ENCODE measurements around the gene TMED1. TPM values are rescaled to one million over a fixed set of nuclear protein-coding genes. Genes with fewer than 3 reads are reported as not detected.

Gene TMED1
- total and polyA plus RNA-seq, 9 of the 15 experiments (the other 6 are each of a cell fraction or from before 2014, with no cell fraction given), result 0.86 to 30.2 (median 23.5) TPM

DNA sequence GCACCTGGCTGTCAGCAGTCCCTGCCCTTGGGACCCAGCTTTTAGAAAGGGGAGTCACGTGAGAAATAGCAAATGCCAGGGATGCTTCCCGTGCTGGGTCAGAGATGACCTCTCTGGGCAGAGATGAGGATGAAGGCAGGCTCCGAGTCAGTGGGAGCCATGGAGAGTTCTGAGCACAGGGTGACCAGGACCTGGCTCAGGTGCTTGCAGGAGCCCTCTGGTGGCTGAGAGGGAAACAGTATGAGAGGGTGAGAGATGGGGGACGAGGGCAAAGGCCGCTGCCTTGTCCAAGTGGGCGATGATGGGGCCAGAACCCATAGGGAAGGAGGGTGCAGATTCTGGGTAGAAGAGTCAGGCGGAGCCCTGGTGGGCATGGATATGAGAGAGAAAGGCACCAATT, 15.8 kb downstream of the TMED1 start:
- no peak overlapping the region for H3K4me3 ChIP-seq
- CTCF ChIA-PET (ENCODE audit: low intra/inter-chr PET ratio), result no interaction called here
- ATAC-seq, result peak; percentile 78
- no peaks in the 10 kb centered on the region for H3K9me3 ChIP-seq (replicated peaks; ENCODE audit: control insufficient read depth, insufficient read depth, low read depth, low read length)
- intact Hi-C loops (cut with micrococcal nuclease) (no loop called here), in situ Hi-C loops (cut with MboI) (no loop called here)
- H3K27me3 ChIP-seq (ENCODE audit: control insufficient read depth in 2 of 2, insufficient read depth in 2 of 2, low read length in 2 of 2), result no peaks in the 10 kb centered on the region
- peaks cover 85% of the 10 kb centered on the region; the same call in 2 of the 3 replicates for H3K36me3 ChIP-seq (ENCODE audit: control insufficient read depth, insufficient read depth, low read length)
- no peak overlapping the region for H3K4me2 ChIP-seq (ENCODE audit: insufficient read depth, low read length)
- DNase-seq (ENCODE audit: extremely low read depth in 1 of 4, low spot score in 3 of 4), result peak; percentile 42 to 52 (median 50)
- POLR2A ChIA-PET, result interaction anchor here (0.6 to 5.4 kb wide), 5 partner anchors 7 to 33 kb away, joined by 3 to 58 read pairs (median 4); partner anchors contain the start of gene TMED1
- no peak overlapping the region for H2AFZ ChIP-seq (ENCODE audit: low read depth, low read length)
- BruUV-seq (replicated peaks), result no TSS peak
- no peaks in the 10 kb centered on the region; the same call in 2 of the 3 replicates for H3K79me2 ChIP-seq (ENCODE audit: control insufficient read depth, insufficient read depth, low read length)
- no peak overlapping the region; the same call in 2 of the 3 replicates for H3K27ac ChIP-seq (ENCODE audit: extremely low read depth, low read depth, low read length)
- peaks cover 12 to 60% of the 10 kb centered on the region in 2 experiments; a peak in 4 of 5 replicates for H3K4me1 ChIP-seq (replicated peaks in 1 of 2; ENCODE audit: control insufficient read depth in 2 of 2, insufficient read depth in 2 of 2, low read length in 2 of 2)
- H3K9ac ChIP-seq (ENCODE audit: insufficient read depth in 1 of 2, low read depth in 2 of 2, low read length in 2 of 2), result peak overlapping the region in 1 of 2 experiments; percentile 83; a peak in 2 of 4 replicates
- peaks cover 7% of the 10 kb centered on the region; the same call in 1 of the 2 replicates for H4K20me1 ChIP-seq (replicated peaks; ENCODE audit: control insufficient read depth, insufficient read depth, low read length)
- H3K9me1 ChIP-seq (ENCODE audit: control insufficient read depth, insufficient read depth, low read length), result no peaks in the 10 kb centered on the region
- 76% methylated on average over 6 of the region's 7 CpGs for WGBS (ENCODE audit: insufficient coverage, low coverage, missing lambda C conversion rate)
- FAIRE-seq, result no peak
- TF ChIP-seq, protein P1, sequence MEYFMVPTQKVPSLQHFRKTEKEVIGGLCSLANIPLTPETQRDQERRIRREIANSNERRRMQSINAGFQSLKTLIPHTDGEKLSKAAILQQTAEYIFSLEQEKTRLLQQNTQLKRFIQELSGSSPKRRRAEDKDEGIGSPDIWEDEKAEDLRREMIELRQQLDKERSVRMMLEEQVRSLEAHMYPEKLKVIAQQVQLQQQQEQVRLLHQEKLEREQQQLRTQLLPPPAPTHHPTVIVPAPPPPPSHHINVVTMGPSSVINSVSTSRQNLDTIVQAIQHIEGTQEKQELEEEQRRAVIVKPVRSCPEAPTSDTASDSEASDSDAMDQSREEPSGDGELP (CRISPR knock-in tag; IDR thresholded peaks at IDR 0.05; ENCODE audit: borderline replicate concordance), result 0 out of 2 replicates have a peak, but pooled peaks have one; percentile 34
- TF ChIP-seq TRIM24 (IDR thresholded peaks at IDR 0.05), result no peak
- peak; percentile 49; the same call in 1 of the 2 replicates for TF ChIP-seq SMC3 (conservative IDR thresholded peaks at IDR 0.05; ENCODE audit: insufficient read depth, low read depth, low read length)
- TF ChIP-seq, protein P2, sequence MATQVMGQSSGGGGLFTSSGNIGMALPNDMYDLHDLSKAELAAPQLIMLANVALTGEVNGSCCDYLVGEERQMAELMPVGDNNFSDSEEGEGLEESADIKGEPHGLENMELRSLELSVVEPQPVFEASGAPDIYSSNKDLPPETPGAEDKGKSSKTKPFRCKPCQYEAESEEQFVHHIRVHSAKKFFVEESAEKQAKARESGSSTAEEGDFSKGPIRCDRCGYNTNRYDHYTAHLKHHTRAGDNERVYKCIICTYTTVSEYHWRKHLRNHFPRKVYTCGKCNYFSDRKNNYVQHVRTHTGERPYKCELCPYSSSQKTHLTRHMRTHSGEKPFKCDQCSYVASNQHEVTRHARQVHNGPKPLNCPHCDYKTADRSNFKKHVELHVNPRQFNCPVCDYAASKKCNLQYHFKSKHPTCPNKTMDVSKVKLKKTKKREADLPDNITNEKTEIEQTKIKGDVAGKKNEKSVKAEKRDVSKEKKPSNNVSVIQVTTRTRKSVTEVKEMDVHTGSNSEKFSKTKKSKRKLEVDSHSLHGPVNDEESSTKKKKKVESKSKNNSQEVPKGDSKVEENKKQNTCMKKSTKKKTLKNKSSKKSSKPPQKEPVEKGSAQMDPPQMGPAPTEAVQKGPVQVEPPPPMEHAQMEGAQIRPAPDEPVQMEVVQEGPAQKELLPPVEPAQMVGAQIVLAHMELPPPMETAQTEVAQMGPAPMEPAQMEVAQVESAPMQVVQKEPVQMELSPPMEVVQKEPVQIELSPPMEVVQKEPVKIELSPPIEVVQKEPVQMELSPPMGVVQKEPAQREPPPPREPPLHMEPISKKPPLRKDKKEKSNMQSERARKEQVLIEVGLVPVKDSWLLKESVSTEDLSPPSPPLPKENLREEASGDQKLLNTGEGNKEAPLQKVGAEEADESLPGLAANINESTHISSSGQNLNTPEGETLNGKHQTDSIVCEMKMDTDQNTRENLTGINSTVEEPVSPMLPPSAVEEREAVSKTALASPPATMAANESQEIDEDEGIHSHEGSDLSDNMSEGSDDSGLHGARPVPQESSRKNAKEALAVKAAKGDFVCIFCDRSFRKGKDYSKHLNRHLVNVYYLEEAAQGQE (IDR thresholded peaks at IDR 0.05; ENCODE audit: borderline replicate concordance), result peak; percentile 21; the same call in 1 of the 2 replicates
- TF ChIP-seq, protein P2 (CRISPR knock-in tag; IDR thresholded peaks at IDR 0.05; ENCODE audit: low read depth), result no peak

Measured in K562 (cell line).